Hematopoietic multipotent progenitor cell treated with erythropoietin and hydrocortisone succinate and interleukin-3 and kit ligand, for 17 days (in vitro differentiated cells): Measurements from ENCODE around the gene NRG2.

Experiments
- DNase-seq: peaks from one replicate; pipeline ENCODE4 v3.0.0-alpha.2; 2015; ENCODE audit warnings: low spot score

Gene NRG2

DNA sequence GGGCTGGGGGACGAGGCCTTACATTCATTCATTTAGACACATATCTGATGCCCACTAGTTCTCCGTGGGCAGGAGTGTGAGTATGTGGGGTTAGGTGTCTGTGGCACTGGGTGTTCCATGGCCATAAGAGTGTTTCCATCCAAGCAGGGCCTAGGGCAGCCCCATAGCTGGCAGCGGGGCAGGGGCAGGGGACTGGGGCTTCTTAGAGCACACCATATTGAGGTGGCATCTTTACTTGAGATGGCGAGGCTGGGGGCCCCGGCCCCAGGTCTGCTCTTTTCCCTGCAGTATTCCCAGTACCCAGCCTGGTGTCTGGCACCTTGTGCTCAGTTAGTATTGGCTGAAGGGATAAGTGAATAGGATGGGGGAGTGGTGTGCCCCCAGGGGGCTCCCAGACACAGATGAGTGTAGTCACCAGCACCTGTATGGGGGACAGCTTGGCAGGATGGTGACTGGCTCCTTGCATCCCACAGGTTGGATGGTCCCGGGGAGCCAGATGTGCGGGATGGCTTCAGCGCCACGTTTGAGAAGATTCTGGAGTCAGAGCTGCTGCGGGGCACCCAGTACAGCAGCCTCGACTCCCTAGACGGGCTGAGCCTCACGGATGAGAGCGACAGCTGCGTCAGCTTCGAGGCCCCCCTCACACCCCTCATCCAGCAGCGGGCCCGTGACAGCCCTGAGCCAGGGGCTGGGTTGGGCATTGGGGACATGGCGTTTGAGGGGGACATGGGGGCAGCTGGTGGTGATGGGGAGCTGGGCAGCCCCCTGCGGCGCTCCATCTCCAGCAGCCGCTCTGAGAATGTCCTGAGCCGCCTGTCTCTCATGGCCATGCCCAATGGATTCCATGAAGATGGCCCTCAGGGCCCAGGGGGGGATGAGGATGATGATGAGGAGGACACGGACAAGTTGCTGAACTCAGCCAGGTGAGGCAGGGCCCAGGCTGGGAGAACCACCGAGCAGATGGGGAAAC is 230.0 kb downstream of the NRG2 start:
- DNase-seq = no peak

DNA sequence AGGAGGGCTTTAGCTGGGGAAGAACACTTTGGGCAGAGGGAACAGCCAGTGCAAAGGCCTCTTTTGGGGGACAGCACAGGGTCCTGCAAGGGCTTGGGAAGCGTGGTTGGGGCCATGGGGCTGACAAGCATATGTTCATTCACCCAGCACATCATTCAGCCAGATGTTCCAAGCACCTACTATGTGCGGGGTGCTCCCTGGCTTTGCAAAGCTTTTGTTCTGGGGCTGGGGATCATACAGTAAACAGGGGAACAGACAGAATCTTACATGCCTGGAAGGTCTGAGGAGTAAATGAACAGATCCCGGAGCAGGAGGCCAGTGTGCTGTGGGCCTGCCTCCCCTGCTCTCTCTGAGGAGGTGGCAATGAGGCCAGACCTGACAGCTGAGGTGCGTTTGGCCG is 230.8 kb downstream of the NRG2 start:
- no peak for DNase-seq

DNA sequence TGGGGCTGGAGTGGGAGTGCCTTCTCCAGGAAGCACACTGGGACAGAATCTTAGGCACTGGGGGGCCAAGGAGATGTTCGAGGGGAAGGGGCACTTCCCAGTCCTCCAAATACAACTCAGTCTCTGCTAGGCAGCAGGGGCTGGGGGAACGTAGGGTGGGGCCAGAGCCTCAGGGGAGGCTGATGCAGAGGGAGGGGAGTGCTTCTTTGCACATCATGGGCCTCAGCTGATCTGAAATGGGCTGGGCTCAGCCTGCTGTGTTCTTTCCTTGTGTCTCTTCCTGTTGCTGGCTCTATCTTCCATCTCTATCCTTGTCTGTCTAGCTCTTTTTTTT is 231.9 kb downstream of the NRG2 start:
- DNase-seq = no peak

DNA sequence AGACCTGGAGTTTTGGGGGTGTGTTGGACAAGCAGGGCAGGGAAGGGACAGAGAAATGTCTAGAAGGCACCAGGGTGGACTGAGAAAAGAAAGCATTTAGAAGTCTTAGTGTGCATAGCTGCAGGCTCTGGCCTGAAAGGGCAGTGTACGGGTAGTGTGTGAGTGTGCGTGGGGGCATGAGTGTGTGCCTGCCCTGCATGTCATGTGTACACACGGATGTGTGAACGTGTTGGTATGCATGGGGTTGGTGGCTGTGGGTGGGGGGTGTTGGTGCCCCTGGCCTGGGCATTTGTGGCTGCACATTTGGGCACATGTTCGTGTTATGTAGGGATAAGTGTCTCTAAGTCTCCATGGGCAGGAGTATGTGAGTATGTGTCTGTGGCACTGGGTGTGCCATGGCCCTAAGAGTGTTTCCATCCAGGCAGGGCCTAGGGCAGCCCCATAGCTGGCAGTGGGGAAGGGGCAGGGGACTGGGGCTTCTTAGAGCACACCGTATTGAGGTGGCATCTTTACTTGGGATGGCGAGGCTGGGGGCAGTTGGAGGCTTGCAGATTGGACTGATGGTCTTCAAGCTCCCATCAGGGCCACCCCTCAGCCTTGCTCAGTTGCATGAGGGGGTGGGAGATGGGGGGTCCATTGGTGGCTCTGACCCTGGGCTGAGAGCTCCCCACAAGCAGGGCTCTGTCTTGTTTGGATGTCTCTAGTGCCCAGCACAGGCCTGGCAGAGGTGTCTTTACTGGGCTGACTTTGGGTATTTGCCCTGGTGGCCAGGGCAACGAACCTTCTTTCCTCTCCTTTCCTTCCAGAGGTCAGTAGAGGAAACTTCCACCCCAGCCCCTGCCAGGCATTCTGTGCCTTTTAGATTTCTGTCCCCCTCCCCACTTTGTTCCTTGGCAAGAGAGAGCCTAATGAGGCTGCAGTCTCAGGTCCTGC is 232.5 kb downstream of the NRG2 start:
- no peak for DNase-seq

DNA sequence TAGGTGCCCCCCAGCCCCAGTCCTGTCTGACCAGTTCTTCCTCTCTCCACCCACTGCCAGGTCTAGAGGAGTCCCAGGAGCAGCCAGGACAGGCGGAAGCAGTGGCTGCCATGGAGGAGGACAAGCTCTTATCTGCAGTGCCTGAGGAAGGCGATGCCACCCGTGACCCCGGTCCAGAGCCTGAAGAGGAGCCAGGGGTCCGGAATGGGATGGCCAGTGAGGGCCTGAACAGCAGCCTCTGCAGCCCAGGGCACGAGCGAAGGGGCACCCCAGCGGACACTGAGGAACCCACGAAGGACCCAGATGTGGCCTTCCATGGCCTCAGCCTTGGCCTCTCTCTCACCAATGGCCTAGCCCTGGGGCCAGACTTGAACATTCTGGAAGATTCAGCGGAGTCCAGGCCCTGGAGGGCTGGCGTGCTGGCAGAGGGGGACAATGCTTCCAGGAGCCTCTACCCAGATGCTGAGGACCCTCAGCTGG is 233.7 kb downstream of the NRG2 start:
- no peak for DNase-seq

DNA sequence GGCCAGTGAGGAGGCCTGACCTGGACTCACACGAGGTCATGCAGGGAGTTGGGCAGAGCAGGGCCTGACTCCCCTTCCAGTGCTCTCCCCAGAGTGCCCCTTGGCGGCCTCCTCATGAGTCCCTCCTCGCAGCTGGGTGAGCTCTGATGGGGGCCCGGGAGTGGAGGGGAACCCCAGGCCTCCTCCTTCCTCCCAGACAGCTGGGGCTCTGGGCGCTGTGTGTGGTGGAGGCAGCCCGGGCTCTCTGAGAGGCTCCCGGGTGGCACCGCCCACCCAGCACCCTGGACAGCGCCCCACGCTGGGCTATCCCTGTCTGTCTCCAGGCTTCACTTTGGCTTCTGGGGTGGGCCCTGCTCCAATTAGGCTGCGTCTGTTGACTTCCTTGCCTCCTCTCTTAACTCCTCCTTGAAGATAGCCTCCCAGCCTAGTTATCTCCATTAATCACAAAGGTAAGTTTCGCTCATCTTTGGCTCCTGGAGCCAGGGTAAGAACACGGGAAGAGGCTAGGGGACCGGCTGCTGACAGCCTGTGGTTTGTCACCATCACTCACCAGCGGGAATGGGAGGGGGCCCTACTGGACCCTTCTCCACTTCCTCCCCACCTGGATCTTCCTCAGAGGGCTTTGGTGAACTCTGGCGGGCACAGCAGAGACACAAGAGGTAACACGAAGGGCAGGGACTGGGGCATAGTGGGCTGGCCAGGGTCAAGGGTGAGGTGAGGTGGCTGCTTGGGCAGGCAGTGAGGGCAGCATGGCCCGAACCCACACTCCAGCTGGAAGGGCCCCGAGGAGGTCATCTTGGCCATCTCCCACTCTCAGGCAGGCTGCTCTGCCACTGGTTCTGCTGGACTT is 234.4 kb downstream of the NRG2 start:
- no peak for DNase-seq

DNA sequence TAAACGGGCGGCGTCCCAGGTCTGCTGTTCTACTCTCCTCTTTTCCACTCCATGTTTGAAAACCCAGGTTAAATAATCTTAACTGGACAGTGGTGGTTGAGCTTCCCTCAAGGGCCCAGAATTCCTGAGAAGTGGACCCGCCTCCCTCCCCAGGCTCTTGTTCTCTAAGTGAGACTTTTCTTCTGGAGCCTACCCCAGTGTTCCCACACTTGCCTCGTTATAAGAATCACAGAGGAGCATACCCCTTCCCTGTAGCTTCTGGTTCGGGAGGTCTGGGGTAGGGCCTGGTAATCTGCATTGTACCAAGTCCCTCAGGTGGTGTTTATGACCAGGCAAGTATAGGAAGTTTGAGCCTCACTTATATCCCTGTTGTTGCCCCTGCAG is 235.5 kb downstream of the NRG2 start:
- DNase-seq = no peak

DNA sequence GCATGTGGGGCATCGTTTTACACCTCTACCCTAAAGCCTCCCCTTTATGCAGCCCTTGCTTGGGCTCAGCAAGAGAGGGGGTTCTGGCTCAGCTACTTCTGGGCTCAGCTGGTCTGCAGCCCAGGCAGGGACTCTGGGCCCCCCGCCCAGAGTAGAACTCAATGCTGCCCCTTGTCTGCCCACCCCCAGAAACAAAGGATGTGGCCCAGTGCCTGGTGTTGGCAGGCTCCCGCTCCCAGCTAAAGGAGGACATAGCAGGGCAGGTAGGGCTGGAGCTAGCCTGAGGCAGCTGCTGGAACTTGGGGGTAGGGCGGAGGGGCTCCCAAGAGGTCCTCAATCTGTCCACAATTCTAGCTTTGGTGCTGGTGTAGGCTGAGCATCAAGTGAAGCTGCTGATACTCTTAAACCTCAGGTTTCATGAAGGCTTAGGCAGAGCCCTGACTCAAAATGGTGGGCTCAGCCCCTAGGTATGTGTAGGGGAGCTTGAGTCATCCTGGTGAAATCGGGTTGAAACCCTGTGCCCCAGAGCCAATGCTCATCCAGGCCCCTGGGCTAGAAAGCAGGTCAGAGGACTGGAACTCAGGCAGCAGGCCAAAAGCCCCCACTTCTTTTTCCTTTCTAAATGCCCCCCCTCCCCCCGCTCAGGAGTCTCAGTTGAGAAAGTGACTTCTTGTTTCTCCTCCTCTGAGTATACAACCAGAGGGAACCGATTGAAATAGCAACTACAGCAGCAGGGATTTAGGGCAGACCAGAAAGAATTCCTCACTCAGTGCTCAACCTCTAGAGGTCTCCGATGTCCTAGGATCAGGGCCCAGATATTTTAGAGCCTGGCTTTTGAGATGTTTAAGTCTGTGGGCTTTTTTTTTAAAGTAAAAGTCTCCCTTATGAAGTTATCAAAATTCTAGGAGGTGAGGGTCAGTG is 236.1 kb downstream of the NRG2 start:
- no peak for DNase-seq

DNA sequence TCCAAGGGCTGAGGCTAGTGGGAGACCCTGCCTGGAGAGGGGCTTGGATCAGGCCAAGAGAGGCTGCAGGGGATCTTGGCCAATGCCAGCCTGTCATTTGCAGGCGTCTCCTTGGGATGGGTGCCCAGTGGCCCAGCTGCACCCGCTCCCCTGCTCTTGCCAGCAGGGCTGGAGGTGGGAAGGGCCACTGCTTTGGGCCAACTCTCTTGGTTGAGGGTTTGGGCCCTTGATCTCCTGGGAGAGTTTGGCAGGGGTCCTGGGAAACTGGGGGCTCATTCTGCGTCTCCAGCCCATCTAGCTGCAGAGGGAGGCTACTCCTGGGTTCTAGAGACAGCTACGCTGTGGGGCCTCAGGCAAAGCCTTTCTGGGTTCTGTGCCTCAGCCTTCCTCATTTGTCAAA is 237.0 kb downstream of the NRG2 start:
- no peak for DNase-seq

DNA sequence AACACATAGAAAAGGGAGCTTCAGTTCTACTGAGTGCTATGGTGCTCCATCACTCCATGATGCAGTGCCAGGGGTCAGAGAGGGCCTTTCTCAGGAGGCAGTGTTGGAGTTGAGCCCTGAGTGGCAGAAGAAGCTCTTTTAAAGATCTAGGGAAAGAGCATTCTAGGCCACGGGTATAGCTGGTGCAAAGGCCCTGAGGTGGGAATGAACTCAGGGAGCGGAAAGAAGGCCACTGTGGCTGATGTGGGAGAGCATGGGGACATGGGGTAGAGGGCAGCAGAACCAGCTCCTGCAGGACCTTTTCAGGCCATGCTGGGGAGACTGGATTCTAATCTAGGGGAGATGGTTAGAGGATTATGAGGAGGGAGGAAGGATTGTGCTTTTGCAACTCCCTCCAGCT is 237.6 kb downstream of the NRG2 start:
- DNase-seq = no peak

DNA sequence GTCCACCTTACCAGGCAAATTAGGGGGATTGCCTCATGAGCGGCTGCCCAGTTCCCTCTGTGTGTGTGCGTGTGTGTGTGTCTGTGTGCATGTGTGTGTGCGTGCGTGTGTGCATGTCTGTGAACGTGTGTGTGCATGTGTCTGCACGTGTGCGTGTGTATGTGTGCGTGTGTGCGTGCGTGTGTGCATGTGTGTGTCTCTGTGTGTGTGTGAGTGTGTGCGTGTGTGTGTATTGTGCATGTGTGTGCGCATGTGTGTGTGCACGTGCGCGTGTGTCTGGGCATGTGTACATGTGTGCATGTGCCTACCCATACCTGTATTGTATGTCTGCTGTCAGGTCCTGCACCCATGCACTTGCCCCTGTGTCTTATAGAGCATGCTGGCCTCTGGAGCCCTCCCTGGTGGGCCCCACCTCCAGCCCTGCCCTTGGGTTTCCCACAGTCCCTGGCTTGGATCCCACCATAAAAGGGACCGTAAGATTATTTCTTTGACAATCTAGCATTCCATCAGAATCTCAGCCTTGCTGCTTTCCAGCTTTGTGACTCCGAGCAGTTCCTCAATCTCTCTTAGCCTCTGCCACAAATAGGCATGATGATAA is 238.2 kb downstream of the NRG2 start:
- no peak for DNase-seq

DNA sequence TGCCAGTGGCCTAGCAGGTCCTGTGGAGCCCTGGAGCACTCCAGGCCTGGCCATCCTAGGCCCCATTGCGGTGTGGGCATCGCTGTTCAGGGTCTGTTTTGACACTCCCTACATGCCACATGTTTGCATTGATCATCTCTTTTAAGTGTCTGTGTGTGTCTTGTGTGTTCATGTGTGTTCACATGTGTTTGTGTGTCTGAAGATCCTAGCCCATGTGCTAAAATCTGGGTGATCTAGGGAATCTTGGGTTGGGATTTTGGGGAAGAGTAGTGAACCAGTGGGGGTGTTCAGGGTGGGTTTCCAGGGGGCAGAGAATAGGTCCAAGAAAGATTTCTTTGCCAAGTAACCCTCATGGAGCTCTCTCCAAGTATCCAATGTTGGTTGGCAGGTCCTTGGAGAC is 239.1 kb downstream of the NRG2 start:
- no peak for DNase-seq

DNA sequence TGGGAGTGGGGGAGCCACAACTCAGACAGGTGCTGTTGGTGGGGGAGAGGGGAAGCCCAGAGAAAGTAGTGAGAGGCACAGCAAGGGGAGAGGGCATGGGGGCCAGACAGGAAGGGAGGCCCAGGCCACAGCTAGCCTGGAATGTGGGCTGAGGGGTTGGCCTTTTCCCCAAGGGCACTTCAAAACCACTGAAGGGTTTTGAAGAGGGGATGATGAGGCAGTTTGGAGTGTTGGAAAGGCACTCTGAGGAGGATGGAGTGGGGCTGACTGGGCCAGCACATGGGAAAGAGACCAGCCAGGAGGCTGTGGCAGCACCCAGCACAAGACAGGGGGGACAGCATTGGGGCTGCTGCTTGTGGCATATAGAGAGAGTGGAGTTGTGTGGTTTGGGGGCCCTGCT is 243.7 kb downstream of the NRG2 start:
- DNase-seq = no peak

DNA sequence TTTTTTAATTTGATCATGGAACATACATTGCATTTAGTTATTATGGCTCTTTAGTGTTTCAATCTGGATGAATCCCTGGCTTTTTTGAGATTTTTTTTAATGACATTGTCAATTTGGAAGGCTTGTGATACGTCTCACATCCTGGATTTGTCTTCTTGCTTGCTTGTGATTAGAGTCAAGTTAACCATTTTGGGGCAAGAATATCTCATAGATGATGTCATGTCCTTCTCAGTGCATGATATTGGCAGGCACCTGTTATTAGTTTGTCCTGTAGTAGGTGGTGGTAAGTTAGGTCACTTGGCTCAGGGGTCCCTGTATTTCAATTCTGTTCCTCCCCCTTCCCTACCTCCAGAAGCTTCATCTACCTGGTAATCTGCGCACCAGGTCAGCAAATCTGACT is 244.2 kb downstream of the NRG2 start:
- DNase-seq = no peak

DNA sequence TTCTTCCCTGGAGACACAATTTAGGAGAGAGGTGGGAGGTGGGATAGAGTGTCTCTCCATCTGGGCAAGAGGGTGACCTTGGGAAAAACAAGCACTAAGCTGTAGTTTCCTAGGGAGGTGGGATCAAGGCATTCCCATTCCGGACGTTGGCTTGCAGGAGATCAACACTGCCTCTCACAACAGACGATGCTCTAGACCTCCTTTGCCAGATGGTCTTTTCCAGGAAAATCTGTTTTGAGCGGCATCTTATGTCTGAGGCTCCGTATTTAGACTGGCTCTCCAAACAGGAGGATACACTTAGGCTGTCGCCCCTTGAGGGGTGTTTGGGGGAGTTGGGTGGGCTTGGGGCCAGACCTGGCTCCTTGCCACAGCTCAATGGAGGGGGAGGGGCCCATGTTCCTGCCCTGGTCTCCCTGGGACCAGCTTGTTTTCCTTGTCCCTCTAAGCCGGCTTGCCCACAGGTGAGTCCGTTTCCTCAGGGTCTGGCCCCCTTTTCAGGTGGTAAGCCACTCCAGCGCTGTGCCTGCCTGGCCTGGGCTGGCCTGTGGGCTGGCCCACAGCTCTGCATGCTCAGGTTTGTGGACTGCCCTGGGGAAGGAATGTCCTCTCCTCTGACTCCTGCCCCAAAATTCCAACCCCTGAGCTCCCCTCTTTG is 245.1 kb downstream of the NRG2 start:
- DNase-seq = no peak

DNA sequence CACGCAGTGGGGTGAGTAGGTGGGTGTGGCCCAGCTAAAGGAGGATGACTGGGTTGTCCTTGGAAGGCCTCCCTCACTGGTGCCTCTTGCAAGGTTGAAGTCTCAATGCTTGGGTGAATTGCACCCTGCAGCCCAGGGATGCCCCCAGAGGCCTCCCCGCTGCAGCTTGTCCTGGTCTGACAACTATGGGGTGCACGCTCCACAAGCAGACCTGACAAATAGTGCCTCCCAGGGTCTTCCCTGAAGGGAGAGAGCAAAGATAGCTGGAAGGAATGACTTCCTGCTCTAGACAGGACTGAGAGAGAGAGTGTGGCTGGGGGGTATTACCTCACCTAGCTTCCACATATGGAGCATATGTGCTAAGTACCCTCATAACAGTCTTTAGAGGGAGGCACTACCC is 245.8 kb downstream of the NRG2 start:
- DNase-seq = no peak
